ENCODE measurements around the gene PCP2.
A peak's percentile ranks its signal among the peaks of the same experiment; 100 is the strongest.

PCP2 gene

DNA sequence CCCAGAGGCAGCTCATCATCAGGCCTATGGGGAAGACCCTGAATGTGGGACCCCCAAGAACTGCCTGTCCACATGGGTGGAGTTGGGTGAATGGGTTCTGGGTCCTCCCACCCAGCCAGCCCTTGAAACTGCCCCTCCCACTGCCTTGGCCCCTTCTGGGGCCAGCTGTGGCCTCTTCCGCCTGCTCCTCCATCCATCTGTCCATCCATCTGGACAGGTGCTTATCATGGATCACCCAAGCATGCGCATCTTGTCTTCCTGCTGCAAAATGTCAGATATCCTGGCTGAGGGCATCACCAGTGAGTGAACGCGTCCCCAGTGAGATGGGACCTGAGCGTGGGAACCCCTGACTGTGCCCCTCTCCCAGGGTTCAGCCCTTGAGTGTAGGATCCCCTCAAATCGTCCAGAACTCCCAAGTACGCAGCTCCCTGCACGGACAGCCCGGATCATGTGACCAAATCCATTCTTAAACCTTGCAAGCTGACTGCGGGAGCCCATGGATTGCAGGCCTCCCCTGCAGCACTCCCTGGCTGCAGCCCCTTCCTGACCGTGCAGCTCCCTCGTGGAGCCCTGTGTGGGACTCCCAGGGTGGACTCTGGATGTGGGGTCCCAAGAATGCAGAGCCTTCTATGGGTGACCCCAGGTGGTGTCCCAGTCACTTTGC is 5.4 kb upstream of the PCP2 start:
- no peak for DNase-seq (ENCODE audit: low read depth)

GRCh38 chr19:7637374-7638256 is 4.1 kb upstream of the PCP2 start:
- DNase-seq (ENCODE audit: low read depth) = peak; percentile 28

DNA sequence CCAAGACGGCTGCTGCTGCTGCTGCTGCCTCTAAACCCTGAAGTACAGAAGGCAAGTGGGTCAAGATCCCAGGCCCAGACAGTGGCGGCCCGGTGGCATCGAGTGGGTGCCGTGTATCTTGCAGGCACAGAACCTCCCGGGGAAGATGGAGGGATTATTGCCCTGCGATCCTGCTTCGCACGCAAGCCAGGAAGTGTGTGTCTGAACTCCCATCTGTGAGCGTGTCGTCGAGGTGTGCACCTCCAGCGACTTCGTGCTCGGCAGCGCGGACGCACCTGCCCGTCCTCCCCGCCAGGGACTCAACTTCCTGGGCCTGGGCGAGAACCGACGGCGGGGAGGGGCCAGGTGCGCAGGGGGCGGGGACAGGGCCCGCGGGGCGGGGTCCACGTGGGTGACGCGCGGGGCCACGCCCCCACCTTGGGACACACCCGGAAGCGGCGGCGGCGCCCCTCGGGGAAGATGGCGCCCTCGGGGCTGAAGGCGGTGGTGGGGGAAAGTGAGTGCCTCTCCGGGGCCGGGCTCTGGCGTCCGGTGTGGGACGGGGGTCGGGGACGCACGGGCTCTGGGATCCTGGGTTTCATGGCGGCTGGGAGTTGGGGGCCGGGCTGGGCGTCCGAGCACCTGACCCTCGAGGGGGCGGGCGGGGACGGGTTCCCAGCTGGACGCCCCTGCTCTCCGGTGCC is 3.3 kb upstream of the PCP2 start, which contains the start of gene STXBP2:
Gene STXBP2 (plus strand): TSS at position 420 of the 683 bp plus-strand sequence. CDS start 40 bp downstream, at position 460.
- DNase-seq (ENCODE audit: low read depth) = peak; percentile 31

- DNase-seq (ENCODE audit: low read depth) = no peak
Observed at GRCh38 chr19:7636317-7636690, 2.8 kb upstream of the PCP2 start.

GRCh38 chr19:7635670-7636069 is 2.2 kb upstream of the PCP2 start:
- no peak for DNase-seq (ENCODE audit: low read depth)

DNA sequence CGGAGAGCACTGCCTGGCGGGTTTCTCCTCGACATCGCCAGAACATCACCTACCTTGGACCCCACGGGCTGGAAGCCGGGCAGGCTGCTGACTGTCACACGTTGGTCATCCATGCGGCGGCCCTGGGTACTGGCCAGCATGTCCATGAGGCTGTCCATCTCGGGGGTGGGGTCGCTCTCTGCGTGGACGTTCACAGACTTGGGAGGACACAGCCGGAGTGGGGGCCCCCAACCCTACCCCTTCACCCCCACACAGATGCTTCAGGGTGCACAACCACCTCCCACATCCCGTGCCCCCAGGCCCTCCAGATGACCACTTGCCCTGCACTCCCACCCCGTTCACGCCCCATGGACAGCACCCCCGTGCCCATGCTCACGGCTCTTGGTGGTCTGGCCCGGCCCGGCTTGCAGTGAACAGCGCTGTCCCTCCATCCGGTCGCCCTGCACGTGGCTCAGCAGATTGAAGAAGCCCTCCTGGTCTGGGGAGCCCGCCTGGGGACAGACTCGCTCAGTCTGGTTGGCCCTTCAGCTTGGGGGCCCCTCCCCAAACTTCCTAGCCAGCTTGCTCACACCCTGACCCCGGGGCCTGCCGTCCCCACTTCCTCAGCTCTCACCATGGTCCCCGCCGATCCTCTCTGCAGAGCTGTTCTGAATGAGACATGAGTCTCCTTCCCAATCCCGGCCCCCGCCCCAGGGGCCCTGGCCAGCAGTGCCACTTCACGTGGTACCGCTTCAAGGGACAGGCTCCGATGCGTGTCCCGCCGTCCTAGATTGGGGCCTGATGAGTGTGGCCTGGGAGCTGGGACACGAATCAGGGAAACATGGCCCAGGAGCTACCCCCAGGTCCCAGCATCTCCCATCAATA is 947 bp downstream of the PCP2 start:
- DNase-seq (ENCODE audit: low read depth) = no peak

GRCh38 chr19:7631577-7631976 is 1.9 kb downstream of the PCP2 start:
- DNase-seq (ENCODE audit: low read depth) = no peak

DNA sequence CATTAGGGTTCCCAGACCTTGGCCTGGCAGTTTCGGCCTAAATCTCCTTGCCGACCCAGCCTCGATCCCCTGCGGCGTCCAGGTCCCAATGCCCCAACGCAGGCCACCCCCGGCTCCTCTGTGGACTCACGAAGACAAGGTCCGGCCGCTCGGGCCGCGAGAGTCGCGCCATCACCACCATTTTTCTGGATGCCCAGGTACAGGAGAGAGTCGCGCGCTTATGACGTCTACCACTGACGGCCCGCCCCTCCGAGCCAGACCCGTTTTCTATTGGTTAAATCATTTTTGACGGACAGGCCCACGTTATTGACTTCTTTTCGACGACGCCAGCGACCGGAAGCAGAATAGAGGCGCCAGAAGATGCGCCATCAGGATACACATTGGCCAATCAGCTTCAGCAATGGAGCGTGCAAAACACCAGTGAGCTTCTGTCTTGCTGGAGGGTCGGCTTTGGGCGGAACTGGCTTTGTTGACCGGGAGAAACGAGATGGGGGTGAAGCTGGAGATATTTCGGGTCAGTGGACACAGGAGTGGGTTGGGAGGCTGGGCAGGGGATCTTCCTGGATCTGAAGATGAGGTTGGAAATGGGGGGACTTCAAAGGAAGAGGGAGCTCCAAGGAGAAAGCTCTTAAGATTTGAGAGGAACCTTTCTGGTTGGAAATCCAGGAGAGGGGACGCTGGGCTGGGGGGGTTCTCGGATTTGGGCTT is 4.0 kb downstream of the PCP2 start, which contains the start of the genes PET100 and XAB2:
Gene PET100 (plus strand): TSS at position 447 of the 708 bp plus-strand sequence. CDS start 41 bp downstream, at position 488.
Gene XAB2 (minus strand): TSS at position 199 of the 708 bp plus-strand sequence. CDS start 18 bp downstream, at position 181.
- DNase-seq (ENCODE audit: low read depth) = peak; percentile 99

GRCh38 chr19:7628589-7629311 is 4.8 kb downstream of the PCP2 start:
- no peak for DNase-seq (ENCODE audit: low read depth)

DNA sequence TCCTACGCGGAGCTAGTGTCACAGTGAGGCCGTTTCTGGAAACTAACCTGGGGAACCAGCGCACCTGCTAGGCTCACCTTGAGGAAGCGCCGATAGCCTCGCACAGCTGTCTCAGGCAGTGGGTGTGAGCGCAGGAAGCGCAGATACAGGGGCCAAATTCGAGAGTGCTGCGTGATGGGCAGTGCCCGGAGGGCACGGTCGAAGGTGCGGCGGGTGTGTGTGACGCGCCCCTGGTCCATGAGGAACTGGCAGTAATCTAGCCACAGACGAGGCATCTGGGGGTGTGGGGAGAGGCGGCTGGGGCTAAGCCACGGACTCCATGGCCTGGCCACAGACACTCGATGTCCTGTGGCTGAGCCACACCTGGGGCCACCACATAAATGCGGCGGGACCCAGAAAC is 6.4 kb downstream of the PCP2 start:
- DNase-seq (ENCODE audit: low read depth) = no peak

- DNase-seq (ENCODE audit: low read depth) = no peak
Observed at GRCh38 chr19:7625763-7626372, 7.7 kb downstream of the PCP2 start.

DNA sequence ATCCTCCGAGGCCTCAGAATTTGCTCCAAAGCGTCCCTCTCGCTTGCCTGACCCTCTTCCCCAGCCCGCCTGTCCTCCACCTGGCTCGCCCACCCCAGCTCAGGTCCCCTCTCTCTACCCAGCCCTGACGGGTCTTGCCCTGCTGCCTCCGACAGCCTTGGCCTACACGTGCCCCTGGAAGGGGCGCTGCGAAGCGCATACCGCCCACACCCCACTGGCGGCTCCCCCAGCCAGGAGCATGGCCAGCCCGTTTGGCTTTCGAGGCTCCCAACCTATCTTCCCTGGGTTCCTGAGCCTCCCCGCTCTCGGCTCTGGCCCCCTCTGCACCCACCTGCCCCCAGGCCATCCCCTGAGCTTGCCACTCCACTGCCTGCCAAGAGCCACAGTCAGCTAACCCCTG is 8.7 kb downstream of the PCP2 start:
- DNase-seq (ENCODE audit: low read depth) = no peak

- DNase-seq (ENCODE audit: low read depth) = no peak
Observed at GRCh38 chr19:7623725-7624603, 9.6 kb downstream of the PCP2 start.

GRCh38 chr19:7622933-7623685 is 10.4 kb downstream of the PCP2 start:
- no peak for DNase-seq (ENCODE audit: low read depth)

- DNase-seq (ENCODE audit: low read depth) = no peak
Observed at GRCh38 chr19:7620442-7621412, 12.8 kb downstream of the PCP2 start.

GRCh38 chr19:7619671-7620441 is 13.7 kb downstream of the PCP2 start:
- no peak for DNase-seq (ENCODE audit: low read depth)

Data from iris pigment epithelial cell (primary cell).